ENCODE measurements around the gene LRRTM4. TPM values are rescaled to one million over a fixed set of nuclear protein-coding genes. Genes with fewer than 3 reads are reported as not detected.

Gene LRRTM4
- total RNA-seq, 4 donors from 2014 or later, result not detected

DNA sequence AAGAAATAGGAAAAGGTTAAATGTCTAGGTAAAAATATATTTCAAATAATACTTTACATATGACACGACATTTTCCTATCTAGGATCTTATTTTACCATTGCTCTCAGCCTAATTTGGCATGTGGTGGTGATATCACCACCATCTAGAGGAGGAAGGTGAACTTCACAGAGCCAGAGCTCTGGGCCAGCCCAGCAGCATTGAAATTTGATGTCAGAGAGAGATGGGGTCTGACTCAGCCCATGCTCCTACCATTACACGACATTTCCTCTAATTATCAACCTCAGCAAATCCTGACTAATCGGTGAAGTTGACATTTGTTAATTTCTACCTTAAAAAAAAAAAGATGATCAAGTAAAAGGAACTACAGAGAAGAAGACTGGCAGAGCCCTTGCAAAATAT is 42.3 kb downstream of the LRRTM4 start:
- Histone ChIP-seq H3K27me3 (no peaks in the 10 kb centered on the region), H3K9me3 (no peaks in the 10 kb centered on the region), H3K36me3 (no peaks in the 10 kb centered on the region), H3K4me1 (no peaks in the 10 kb centered on the region), H3K4me3 (replicated peaks in 1 of 3) (no peak overlapping the region), H3K27ac (no peak overlapping the region)
- intact Hi-C loops (cut with DNase I), result no loop called here
- DNase-seq, result no peak
- WGBS, 2 donors, result 70 to 79% methylated on average over 3 of the region's 3 CpGs
- TF ChIP-seq CTCF (IDR thresholded peaks at IDR 0.05), result no peak
- TF ChIP-seq POLR2A (IDR thresholded peaks at IDR 0.05), result no peak

- Histone ChIP-seq H3K4me1 (no peaks in the 10 kb centered on the region), H3K27ac (no peak overlapping the region), H3K9me3 (no peaks in the 10 kb centered on the region), H3K27me3 (no peaks in the 10 kb centered on the region), H3K36me3 (no peaks in the 10 kb centered on the region), H3K4me3 (replicated peaks in 1 of 3) (no peak overlapping the region)
- no peak for TF ChIP-seq POLR2A (IDR thresholded peaks at IDR 0.05)
- TF ChIP-seq CTCF (IDR thresholded peaks at IDR 0.05), result no peak
- no peak for DNase-seq
- intact Hi-C loops (cut with DNase I), result no loop called here
- WGBS, 2 donors, result 27 to 28% methylated on average over 6 of the region's 6 CpGs
These were observed 42.8 kb downstream of the LRRTM4 start for GRCh38 chr2:77479395-77479794.

GRCh38 chr2:77470096-77470495 is 52.1 kb downstream of the LRRTM4 start:
- Histone ChIP-seq H3K4me3 (replicated peaks in 1 of 3) (no peak overlapping the region), H3K4me1 (no peaks in the 10 kb centered on the region), H3K27me3 (no peaks in the 10 kb centered on the region), H3K36me3 (no peaks in the 10 kb centered on the region), H3K9me3 (no peaks in the 10 kb centered on the region), H3K27ac (no peak overlapping the region)
- 87 to 91% methylated on average over 3 of the region's 3 CpGs for WGBS, 2 donors
- no peak for TF ChIP-seq POLR2A (IDR thresholded peaks at IDR 0.05)
- no peak for TF ChIP-seq CTCF (IDR thresholded peaks at IDR 0.05)
- no peak for DNase-seq
- intact Hi-C loops (cut with DNase I), result no loop called here

GRCh38 chr2:77469106-77469505 is 53.1 kb downstream of the LRRTM4 start:
- intact Hi-C loops (cut with DNase I), result no loop called here
- Histone ChIP-seq H3K4me3 (replicated peaks in 1 of 3) (no peak overlapping the region), H3K9me3 (no peaks in the 10 kb centered on the region), H3K4me1 (no peaks in the 10 kb centered on the region), H3K36me3 (no peaks in the 10 kb centered on the region), H3K27me3 (no peaks in the 10 kb centered on the region), H3K27ac (no peak overlapping the region)
- TF ChIP-seq CTCF (IDR thresholded peaks at IDR 0.05) (no peak), POLR2A (IDR thresholded peaks at IDR 0.05) (no peak)
- no peak for DNase-seq
- WGBS, 2 donors, result 74 to 85% methylated on average over 4 of the region's 4 CpGs

GRCh38 chr2:77459840-77460239 is 62.3 kb downstream of the LRRTM4 start:
- no peak for DNase-seq
- TF ChIP-seq CTCF (IDR thresholded peaks at IDR 0.05) (no peak), POLR2A (IDR thresholded peaks at IDR 0.05) (no peak)
- Histone ChIP-seq H3K27ac (no peak overlapping the region), H3K9me3 (no peaks in the 10 kb centered on the region), H3K27me3 (no peaks in the 10 kb centered on the region), H3K4me1 (no peaks in the 10 kb centered on the region), H3K36me3 (no peaks in the 10 kb centered on the region), H3K4me3 (replicated peaks in 1 of 3) (no peak overlapping the region)
- intact Hi-C loops (cut with DNase I), result no loop called here
- WGBS, 2 donors, result 62 to 69% methylated on average over 3 of the region's 3 CpGs

Data from thyroid gland (tissue), 4 donors.